GM19372 (cell line): Measurements from ENCODE around the gene XPO6.

Source experiments
- ATAC-seq: cut with Tn5 transposase; IDR thresholded peaks from one replicate; pipeline ENCODE4 v1.9.1; 2021; ENCODE audit warnings: mild to moderate bottlenecking, low read depth, moderate library complexity; ENCODE audit not compliant: unreplicated experiment

The XPO6 gene

DNA sequence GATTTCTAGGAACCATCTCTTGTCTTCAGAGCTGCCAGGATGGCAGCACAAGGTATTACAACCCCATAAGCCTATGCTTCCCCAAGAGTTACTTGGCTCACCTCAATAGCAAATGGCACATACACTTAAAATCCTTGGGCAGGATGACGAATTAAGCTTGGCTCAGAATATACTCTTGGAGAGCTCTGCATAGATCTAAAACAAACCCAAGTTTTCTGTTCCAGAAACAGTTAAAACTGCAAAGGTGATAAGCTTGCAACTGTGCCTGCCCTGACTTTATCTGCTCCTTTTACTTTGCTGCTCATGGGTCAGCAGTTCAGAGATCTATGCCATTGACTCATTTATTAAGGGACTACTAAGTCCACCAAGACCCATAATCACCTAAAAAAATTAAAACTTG, 26.1 kb downstream of the XPO6 start:
- no peak for ATAC-seq

DNA sequence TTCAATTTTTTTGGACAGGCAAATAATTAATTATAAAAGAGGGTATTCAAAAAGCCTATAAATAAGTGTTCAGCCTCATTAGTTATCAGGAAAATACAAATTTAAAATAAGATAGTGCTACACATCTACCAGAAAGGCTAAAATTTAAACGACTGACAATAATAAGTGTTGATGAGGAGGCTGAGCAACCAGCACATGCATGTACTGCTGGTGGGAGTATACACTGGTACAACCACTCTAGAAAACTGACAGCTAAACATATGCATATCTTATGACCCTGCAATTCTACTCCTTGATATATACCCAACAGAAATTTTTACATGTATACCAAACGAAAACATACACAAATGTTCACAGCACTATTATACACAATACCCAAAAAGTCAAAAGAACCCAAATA, 27.1 kb downstream of the XPO6 start:
- no peak for ATAC-seq

DNA sequence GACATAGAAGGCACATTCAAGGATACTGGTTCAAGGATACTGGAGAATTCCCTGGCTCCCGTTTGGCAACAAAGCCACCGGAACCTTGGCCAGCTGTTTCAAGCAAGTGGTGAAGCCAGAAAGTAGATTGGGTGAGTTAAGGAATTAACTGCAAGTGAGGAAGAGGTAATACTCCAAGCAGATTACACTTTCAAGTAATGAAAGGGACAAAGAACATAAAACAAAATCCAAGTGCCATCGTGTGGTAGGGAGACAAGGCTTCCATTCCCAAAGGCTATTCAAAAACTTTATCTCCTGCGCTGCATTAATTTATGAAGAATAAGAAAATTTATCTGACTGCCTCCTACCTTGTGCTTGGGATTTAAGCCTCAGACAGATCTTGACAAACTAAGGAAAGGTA, 27.8 kb downstream of the XPO6 start:
- no peak for ATAC-seq

DNA sequence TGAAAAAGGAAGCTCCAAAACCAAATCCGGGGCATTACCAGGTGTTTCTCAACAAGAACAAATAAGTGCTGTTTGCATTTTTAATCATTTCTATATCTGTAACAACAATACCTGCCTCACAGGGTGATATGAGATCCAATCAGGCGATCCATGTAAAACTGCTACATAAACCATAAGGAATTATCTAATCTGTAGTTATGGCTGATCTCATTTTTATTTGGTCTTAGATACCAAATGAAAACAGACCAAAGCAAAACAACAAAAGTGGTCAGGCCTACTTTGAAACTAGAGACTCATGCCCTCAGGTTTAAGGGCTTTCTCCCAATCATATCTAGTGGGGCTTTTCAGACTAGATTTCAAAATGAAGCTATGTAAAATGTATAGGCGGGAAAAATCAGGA, 28.3 kb downstream of the XPO6 start:
- no peak for ATAC-seq

DNA sequence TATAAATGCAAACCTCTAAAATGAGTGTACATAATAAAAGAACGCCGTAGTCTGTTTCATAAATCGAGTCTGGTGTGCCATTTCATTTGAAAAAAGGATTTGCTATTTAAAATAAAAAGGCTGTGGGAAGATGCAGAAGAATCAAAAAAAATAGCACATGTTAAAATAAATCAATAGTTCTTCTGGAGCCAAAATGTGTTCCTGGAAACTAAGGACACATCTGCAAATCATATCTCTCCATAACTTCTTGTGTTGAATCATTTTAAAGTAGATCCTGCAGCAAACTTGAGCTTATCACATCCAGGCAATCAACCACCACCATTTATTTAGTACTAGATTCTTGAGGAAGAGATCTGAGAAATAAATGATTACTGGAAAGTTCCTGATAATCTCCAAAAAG, 29.0 kb downstream of the XPO6 start:
- no peak for ATAC-seq

DNA sequence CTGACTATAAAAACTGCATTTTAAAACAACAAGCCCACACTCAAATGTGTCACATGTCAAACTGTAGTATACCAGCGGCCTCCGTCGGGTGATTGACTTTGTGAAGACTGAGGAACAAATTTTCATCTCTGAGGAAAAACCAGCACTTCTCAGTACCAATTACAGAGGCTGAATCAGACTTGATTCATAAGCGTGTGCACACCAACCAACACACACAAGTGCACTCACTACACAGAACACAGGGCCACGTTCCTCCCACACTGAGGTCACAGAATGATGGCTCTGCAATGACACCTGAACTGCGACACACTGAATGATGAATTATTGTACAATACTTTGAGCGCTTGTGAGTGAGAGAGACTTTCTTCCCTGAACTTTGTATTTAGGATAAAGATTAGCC, 29.6 kb downstream of the XPO6 start:
- no peak for ATAC-seq

DNA sequence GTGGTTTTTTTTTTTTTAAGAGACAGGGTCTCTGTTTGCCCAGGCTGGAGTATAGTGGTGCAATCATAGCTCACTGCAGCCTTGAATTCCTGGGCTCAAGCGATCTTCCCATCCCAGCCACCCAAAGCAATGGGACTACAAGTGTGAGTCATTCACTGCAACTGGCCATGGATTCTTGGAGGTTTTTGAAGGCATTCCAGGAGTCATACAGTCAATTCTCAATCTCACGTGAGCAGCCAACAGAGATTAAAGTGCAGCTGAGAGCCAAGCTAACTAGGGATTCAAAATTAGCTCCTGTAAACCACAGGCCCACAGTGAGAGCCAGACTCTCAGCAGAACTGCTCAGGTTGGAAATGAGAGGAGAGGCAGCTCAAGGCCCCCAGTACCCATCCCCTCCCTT, 30.2 kb downstream of the XPO6 start:
- no peak for ATAC-seq

DNA sequence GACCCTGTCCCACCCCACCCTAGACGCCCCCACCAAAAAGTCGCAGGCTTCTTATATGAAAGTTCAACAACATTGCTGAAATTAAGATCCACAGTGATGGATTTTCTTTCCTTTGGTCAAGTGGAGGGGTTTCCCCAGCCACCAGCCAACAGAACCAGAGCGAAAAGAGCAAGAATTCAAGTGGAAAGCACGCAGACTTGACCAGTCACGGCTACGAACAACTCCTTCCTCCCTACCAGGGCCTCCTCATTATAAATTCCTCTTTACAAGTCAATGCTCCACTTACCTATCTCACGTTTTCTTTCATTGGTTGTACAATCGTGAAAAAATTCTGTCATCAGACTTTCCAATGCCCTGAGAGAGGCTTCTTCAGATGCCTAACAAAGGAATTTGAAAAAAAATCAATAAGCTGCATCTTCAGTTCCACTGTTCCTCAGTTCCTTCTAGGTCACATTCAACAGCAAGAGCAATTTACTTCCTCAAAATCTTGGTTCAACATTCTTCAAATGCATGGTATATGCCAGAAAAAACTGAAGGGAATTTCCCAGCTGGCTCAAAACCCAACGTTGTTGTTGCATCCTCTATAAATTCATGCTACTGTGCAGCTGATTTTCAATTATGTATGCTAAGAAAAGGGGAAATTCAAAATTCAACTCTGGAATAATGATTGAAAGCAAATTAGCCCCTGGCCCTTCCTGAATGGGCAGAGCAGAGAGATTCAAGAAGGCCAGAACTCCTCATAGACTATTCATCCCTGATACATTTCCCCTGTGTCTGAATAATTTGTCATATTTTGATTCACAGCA, 30.9 kb downstream of the XPO6 start:
- ATAC-seq, result no peak

DNA sequence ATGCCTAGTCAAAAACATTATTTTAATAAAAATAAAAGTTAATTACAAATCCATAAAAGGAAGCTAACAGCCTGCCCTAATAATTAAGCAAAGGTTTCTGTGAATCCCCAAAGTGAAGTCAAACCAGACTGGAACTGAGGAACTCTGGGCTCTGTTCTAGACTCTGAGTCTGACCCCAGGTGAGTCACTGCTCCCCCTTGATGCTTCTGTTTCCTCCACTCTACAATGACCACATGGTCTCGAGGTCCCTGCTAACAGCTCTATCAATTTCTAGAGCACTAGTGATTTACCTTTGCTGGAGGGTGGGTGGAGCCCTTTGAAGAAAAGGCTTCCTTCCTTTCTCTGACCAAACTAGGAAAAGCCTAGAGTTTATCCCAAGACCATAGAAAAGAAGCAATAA, 32.4 kb downstream of the XPO6 start:
- no peak for ATAC-seq

DNA sequence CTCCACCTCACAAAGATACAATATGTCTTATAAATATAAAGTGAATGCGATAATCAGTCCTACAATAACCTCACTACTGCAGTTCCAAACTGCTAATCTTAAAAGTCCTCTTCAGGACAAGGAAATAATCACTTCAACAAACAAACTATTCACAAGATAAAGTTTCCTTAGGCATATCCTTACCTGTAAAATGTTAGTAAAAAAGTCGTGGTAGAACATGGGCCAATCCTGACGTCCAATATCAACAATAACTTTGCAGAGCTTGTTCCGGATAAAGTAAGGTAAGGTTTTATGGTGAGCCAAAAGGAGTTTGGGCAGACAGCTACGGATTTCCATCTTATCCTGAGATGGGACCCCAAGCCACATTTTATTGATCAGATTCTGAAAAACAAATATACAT, 36.0 kb downstream of the XPO6 start:
- ATAC-seq, result no peak

DNA sequence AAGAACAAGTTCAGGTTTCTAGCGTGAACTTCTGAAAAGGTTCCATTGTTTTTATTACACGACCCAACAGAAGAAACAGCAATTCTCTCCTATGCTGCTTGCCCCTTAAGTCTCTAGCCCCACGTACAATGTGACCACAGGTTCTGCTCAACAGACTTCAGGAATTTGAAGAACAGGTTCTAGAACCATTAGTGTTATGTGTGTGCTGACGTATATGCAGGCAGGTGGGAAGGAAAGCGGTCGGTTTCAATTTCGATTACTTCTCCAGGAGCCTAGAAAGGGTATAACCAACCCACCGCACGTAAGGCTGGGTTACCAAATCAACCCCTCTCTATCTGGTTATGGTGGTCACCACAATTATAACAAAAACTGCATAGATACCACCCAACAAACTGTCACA, 39.4 kb downstream of the XPO6 start:
- no peak for ATAC-seq

DNA sequence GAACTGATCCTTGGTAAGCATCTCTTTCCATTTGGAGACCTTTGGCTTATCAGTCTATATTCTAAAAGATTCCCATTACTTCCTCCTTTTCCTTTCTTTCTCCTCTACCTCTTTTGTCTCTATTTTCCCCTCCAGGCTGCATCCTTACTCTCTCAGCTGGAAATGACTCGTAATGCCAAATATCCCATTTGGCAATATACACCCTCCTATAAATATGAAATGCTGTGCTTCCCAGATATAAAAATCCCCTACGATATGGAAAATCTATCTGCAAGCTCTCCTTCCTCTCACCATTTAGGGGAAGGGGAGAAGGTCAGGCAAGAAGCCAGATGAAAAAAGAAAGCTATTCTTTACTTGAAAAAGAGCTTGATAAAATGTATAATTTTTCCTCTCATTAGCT, 39.9 kb downstream of the XPO6 start:
- ATAC-seq, result no peak

DNA sequence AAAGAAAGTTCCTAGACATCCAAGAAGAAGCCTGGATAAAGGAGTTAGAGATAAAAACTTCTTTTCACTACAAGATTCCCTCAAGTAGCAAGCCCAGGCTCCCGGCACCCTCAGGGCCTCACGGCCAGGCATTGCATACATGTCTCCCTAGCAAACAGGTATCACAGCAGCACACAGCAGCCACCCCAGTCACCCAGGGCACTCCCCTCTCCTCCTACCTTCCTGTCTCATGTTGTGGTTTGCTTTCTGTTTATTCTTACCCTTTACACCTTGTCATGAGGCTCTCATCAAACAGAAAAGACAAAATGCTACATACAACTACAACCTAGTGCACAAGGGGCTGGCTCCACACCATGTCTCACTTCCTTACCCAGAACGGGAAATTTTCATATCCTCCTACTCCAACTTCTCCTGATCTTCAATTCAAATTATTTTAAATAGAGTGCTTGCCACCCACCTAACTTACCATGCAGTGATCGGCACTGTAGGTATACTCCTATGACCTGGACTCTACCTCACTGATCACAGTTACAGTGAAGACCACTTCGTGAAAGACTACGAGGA, 42.7 kb downstream of the XPO6 start:
- no peak for ATAC-seq

DNA sequence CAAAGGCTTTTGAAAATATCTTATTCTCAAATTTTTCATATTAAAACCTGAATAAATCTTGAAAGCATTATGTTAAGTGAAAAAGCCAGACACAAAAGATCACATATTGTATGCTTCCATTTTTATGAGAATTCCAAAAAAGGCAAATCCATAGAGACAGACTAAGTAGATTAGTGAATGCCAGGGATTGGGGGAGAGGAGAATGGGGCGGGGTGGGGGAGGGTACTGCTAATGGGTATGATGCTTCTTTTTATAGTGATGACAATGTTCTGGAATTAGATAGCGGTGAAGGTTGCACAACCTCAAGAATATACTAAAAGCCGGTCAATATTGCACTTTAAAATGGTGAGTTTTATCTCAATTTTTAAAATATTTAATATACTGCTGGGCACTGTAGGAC, 44.0 kb downstream of the XPO6 start:
- no peak for ATAC-seq

DNA sequence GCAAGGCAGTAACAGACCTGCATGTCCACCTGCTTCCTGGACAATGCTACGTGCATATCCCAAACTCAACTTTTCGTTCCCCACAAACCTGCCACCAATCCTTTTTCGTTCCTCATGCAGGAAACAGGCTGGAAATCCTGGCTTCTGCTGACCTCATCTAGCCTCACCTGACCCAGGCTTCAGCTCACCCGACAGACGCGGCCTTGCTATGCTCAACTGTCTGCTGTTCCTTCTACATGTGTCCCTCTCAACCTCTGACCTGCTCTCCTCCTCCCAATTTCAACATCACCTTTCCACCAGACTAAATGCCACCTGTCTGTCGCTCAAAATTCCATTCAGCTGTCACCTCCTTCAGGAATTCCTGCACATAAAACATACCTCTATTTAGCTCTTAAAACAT, 44.5 kb downstream of the XPO6 start:
- ATAC-seq, result no peak

DNA sequence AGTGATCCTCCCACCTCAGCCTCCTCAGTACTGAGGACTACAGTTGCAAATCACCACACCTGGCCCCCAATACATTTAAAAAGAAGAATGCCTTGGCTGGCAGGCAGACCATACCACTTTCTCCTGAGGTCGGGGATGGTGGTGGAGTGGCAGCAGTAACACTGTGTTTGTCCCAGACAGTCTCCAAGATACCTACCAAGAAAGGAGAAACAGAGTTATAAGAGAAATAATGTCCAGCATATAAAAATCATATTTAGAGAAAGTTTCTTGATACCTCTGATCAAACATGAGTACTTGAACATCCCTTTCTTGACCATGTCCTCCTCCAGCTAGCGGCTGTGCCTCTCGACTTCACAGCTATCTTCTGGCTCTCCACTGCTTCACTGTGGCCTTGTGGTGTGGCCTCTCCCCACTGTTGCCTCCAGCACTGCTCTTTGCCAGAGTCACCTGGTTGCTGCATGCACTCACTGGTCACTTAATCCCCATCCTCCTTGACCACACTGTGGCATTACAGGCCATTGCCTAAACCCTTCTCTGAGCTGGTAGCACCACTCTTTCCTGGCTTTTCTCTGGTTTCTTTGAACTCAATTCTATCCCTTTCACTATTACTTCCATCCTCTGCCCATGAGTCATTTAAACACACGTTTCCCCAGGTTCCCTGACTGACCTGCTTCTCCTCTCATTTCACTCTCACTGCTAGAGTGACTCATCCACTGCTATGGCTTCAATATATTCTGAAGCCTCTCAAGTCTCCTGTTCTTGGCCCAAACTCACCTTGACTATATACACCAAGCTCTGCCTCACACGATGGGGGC, 45.2 kb downstream of the XPO6 start:
- ATAC-seq, result no peak

DNA sequence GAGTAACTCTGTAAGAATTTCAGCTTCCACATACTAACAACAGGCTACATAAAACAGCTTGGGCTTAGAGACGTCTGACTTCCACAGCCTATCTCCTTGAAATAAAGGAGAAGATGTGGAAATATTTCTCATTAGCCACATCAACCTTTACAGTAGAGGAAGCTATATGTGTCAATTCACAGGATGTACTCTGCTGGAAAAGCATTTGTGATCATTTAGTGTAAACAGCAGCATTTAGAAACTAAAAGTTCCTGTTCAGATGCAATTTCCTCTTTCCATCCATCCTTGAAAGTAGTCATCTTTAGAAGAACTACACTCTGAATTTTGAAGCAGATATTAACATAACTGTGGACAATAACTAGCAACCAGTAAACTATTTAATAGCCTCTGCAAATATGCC, 46.2 kb downstream of the XPO6 start:
- no peak for ATAC-seq

DNA sequence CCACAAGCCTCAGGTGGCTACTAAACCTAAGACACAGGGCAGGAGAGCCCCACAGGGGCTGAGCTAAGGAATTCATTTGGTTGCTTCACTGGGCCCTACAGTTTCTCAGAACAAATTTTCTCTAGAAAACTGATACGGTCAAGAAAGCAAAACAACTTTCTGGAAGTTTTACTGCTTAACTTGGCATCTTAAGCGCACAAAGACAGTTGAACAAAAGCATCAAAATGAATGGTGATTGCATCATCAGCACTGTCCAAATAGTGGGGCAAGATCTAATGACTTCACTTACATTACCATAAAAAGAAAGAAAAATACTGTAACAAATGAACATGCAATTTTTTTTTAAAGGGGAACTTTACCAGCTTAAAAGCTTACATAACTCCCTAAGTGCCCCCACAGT, 47.6 kb downstream of the XPO6 start:
- ATAC-seq, result no peak

DNA sequence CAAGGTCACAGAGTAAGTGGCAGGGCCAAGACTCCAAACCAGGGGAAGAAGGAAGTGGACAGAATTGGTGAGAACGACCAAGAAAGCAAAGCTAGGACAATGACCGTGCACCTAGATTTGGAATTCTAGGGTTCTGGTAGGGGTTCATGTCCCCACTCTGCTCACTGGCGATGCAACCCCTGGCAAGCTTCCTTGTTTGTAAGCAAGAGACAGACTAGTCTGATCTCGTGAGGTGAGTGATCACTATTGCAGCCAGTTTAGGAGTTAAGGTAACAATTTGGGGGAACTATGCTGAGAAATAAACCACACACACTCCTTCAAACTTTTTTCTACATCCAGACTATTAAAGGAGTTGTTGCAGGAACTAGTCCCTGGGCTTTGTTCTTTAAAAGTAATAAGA, 48.1 kb downstream of the XPO6 start:
- ATAC-seq, result no peak

DNA sequence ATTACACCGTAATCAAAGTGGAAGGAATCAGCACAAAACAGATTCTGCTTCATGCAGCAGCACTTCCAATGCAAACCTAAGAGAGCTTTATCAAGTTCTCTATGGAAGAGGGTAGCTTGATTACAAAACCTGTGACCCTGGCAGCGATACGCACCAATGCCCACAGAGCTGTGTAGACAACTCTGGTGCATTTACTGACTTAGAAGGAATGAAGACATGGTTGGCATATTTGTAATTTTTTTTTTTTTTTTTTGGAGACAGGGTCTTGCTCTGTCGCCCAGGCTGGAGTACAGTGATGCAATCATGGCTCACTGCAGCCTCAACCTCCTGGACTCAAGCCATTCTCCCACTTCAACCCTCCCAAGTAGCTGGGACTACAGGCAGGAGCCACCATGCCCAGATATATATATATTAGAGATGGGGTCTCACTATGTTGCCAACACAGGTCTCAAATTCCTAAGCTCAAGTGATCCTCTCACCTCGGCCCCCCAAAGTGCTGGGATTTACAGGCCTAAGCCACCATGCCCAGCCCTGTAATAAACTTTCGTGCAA, 49.4 kb downstream of the XPO6 start:
- ATAC-seq, result no peak

DNA sequence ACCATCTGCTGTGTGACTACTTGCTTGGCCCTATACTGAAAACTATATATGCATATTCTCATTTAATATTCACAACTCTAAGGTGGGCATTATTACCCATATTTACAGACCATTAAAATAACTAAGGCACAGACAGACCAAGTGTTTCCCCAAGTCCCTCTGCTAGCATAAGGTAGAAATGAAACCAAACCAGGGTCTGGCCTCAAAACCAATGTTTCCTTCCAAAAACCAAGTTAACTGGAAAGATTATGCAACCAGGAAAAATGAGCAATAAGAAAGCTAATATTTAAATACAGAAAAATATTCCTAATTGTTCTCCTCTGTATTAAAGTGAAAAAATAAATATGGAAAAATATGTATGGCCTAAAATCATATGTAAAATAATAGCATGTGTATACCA, 50.1 kb downstream of the XPO6 start:
- ATAC-seq, result no peak
